Left ventricle myocardium inferior (tissue), 1 donor: ENCODE data around the gene MAML3. TPM values are rescaled to one million over a fixed set of nuclear protein-coding genes. Genes with fewer than 3 reads are reported as not detected.

ENCODE experiments used
- DNase-seq: peaks from one replicate; pipeline ENCODE4 v3.0.0-alpha.2; 2020
- H3K27ac ChIP-seq: fragments of 200-600 bp; replicated peaks from 2 replicates; pipeline ENCODE4 v1.8.0; 2021
- H3K27me3 ChIP-seq: fragments of 200-600 bp; 2 replicates; pipeline ENCODE4 v1.8.0; 2021; ENCODE audit warnings: low read depth
- H3K36me3 ChIP-seq: fragments of 200-600 bp; 2 replicates; pipeline ENCODE4 v1.8.0; 2021
- H3K4me1 ChIP-seq: fragments of 200-600 bp; 2 replicates; pipeline ENCODE4 v1.8.0; 2021
- H3K4me3 ChIP-seq: fragments of 200-600 bp; 2 replicates; pipeline ENCODE4 v1.8.0; 2021; ENCODE audit warnings: mild to moderate bottlenecking, moderate library complexity
- H3K9me3 ChIP-seq: fragments of 200-600 bp; replicated peaks from 2 replicates; pipeline ENCODE4 v1.8.0; 2021
- intact Hi-C: fragments of 100-400 bp; cut with micrococcal nuclease; formaldehyde crosslinking; loops from one replicate; pipeline ENCODE4 v1.11.0; 2022
- total RNA-seq: library from RNA; stranded (reverse); fragmentation: NEBNext Ultra II Directional; extraction: Animal tissue kit (Norgen Biotek cat#: 25700); gene quantifications from one replicate; pipeline ENCODE4 v1.2.1, GENCODE V29; 2021
- TF ChIP-seq, protein P1 (sequence below): fragments of 200-600 bp; IDR thresholded peaks from 2 replicates; pipeline ENCODE4 v1.8.0; 2021; ENCODE audit warnings: antibody characterized with exemption, mild to moderate bottlenecking, borderline replicate concordance
- donor health status: DM: no; HTN: yes; CAD: no; lungs with severe emphysema.

Gene MAML3
- total RNA-seq, 1 donor from 2014 or later: 2.6 TPM

DNA sequence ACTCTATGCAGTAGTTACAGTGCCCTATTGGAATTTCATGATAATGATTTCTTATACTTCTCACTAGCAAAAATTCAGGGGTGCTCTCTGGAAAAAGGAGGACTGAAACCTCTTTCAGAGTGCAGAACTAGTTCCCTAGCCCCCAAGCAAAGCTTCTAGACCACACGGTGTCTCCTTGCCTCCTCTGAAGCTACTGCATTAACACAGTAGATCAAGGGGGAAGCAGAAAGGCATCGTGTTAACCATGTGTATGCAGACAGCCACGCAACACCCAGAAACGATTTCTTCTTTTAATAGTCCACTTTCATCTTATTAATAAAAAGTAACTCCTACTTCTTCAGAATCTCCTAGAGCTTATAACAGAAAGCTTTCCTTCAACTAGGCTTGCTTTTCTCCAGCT is 44.7 kb downstream of the MAML3 start:
- Histone ChIP-seq H3K4me1 (no peaks in the 10 kb centered on the region), H3K4me3 (no peak overlapping the region), H3K27ac (no peak overlapping the region), H3K36me3 (no peaks in the 10 kb centered on the region), H3K9me3 (no peaks in the 10 kb centered on the region), H3K27me3 (no peaks in the 10 kb centered on the region)
- intact Hi-C loops: no loop called here
- no peak for DNase-seq
- TF ChIP-seq, protein P1, sequence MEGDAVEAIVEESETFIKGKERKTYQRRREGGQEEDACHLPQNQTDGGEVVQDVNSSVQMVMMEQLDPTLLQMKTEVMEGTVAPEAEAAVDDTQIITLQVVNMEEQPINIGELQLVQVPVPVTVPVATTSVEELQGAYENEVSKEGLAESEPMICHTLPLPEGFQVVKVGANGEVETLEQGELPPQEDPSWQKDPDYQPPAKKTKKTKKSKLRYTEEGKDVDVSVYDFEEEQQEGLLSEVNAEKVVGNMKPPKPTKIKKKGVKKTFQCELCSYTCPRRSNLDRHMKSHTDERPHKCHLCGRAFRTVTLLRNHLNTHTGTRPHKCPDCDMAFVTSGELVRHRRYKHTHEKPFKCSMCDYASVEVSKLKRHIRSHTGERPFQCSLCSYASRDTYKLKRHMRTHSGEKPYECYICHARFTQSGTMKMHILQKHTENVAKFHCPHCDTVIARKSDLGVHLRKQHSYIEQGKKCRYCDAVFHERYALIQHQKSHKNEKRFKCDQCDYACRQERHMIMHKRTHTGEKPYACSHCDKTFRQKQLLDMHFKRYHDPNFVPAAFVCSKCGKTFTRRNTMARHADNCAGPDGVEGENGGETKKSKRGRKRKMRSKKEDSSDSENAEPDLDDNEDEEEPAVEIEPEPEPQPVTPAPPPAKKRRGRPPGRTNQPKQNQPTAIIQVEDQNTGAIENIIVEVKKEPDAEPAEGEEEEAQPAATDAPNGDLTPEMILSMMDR: no peak

DNA sequence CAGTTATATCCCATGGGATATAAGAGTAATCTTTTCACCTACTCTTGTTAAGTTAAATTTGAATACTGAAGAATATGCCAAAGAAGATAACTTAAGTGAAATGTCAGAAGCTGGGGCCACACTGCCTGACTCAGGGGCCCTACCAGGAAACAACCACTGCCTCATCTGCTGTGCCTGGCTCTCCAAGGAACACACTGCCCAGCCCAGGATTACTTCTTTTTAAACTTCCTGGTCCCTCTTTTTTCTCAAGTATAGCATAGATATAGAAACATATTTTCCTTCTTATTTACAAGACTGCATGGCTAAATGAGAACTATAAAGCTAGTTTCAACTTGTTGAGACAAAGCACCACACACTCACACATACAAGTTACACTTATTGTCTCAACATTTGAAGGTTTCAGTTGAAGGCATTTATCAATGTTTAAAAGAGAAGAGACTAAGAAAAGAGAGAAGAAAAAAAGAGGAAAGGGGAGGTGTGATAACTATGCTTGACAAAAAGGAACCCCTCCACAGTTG is 45.2 kb downstream of the MAML3 start:
- Histone ChIP-seq H3K4me1 (no peaks in the 10 kb centered on the region), H3K36me3 (no peaks in the 10 kb centered on the region), H3K27ac (no peak overlapping the region), H3K4me3 (no peak overlapping the region), H3K9me3 (no peaks in the 10 kb centered on the region), H3K27me3 (no peaks in the 10 kb centered on the region)
- DNase-seq: no peak
- TF ChIP-seq, protein P1: no peak
- intact Hi-C loops: no loop called here

DNA sequence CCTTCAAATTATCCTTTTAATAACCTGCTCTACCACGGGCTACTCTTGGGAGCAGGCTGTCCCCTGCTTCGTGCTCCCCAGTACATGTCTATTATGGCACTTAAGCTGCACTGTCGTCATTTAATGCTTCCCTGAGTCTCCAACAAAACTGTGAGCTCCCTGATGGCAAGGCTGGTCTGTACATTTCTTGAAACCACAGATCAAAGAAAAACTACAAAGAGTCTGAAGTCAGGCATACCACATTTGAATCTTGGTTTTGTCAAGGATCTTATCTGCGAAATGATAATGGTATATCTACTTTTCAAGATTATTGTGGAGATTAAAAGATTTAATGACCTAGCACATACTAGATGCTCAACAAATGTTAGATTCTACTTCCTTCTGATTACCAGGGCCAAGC is 45.7 kb downstream of the MAML3 start:
- Histone ChIP-seq H3K27me3 (no peaks in the 10 kb centered on the region), H3K4me1 (no peaks in the 10 kb centered on the region), H3K4me3 (no peak overlapping the region), H3K36me3 (no peaks in the 10 kb centered on the region), H3K9me3 (no peaks in the 10 kb centered on the region), H3K27ac (no peak overlapping the region)
- TF ChIP-seq, protein P1: no peak
- intact Hi-C loops: no loop called here
- DNase-seq: no peak

- DNase-seq: no peak
- Histone ChIP-seq H3K9me3 (peaks cover 4% of the 10 kb centered on the region), H3K36me3 (no peaks in the 10 kb centered on the region), H3K27ac (no peak overlapping the region), H3K27me3 (no peaks in the 10 kb centered on the region), H3K4me1 (no peaks in the 10 kb centered on the region), H3K4me3 (no peak overlapping the region)
- TF ChIP-seq, protein P1: no peak
- intact Hi-C loops: no loop called here
Observed at GRCh38 chr4:140106289-140106844, 47.6 kb downstream of the MAML3 start.

GRCh38 chr4:140105436-140105835 is 48.5 kb downstream of the MAML3 start:
- intact Hi-C loops: no loop called here
- TF ChIP-seq, protein P1: no peak
- H3K9me3 ChIP-seq: peaks cover 4% of the 10 kb centered on the region

More at GRCh38 chr4:140105436-140105835, 48.5 kb downstream of the MAML3 start:
- Histone ChIP-seq H3K27me3 (no peaks in the 10 kb centered on the region), H3K36me3 (no peaks in the 10 kb centered on the region), H3K27ac (no peak overlapping the region), H3K4me1 (no peaks in the 10 kb centered on the region), H3K4me3 (no peak overlapping the region)
- DNase-seq: no peak
